ENCODE results near the gene DARS2.

The DARS2 gene

GRCh38 chr1:173886746-173887611 is 62.5 kb downstream of the DARS2 start:
- no peak overlapping the region; the same call in 1 of the 2 replicates for H2AFZ ChIP-seq (ENCODE audit: low read length)
- no peaks in the 10 kb centered on the region for H3K79me2 ChIP-seq (ENCODE audit: insufficient read depth, low read length)
- no peaks in the 10 kb centered on the region for H3K9me3 ChIP-seq (ENCODE audit: insufficient read depth, low read depth, low read length)
- H3F3A ChIP-seq (ENCODE audit: low read depth) = no peaks in the 10 kb centered on the region
- H3K4me1 ChIP-seq (ENCODE audit: insufficient read depth, low read length, poor library complexity, severe bottlenecking) = peaks cover 16% of the 10 kb centered on the region
- H3K36me3 ChIP-seq (ENCODE audit: insufficient read depth, low read length) = peaks cover 12% of the 10 kb centered on the region; the same call in 1 of the 2 replicates
- H3K4me2 ChIP-seq (ENCODE audit: low read depth, low read length, poor library complexity, severe bottlenecking) = peak overlapping the region; percentile 19
- no peaks in the 10 kb centered on the region for H3K27me3 ChIP-seq (ENCODE audit: insufficient read depth, low read length, poor library complexity, severe bottlenecking)
- H3K9me2 ChIP-seq (replicated peaks; ENCODE audit: low read depth, low read length) = no peaks in the 10 kb centered on the region
- TF ChIP-seq EZH2phosphoT487 (IDR thresholded peaks at IDR 0.05; ENCODE audit: borderline replicate concordance) (no peak), CTCF (conservative IDR thresholded peaks at IDR 0.05; ENCODE audit: low read length) (no peak)
- H3K4me3 ChIP-seq (ENCODE audit: low read length, poor library complexity, severe bottlenecking) = no peak overlapping the region
- no peak overlapping the region for H3K9ac ChIP-seq (ENCODE audit: low read depth, low read length, poor library complexity, severe bottlenecking)
- H4K20me1 ChIP-seq (ENCODE audit: insufficient read depth, low read length, poor library complexity, severe bottlenecking) = no peaks in the 10 kb centered on the region

- Histone ChIP-seq H3F3A (ENCODE audit: low read depth) (no peaks in the 10 kb centered on the region), H3K4me3 (ENCODE audit: low read length, poor library complexity, severe bottlenecking) (no peak overlapping the region), H4K20me1 (ENCODE audit: insufficient read depth, low read length, poor library complexity, severe bottlenecking) (no peaks in the 10 kb centered on the region), H3K4me1 (ENCODE audit: insufficient read depth, low read length, poor library complexity, severe bottlenecking) (peaks cover 16% of the 10 kb centered on the region), H3K36me3 (ENCODE audit: insufficient read depth, low read length) (peaks cover 12% of the 10 kb centered on the region; the same call in 1 of the 2 replicates), H3K4me2 (ENCODE audit: low read depth, low read length, poor library complexity, severe bottlenecking) (no peak overlapping the region), H3K9me2 (replicated peaks; ENCODE audit: low read depth, low read length) (no peaks in the 10 kb centered on the region), H3K27me3 (ENCODE audit: insufficient read depth, low read length, poor library complexity, severe bottlenecking) (no peaks in the 10 kb centered on the region), H3K79me2 (ENCODE audit: insufficient read depth, low read length) (no peaks in the 10 kb centered on the region), H3K9me3 (ENCODE audit: insufficient read depth, low read depth, low read length) (no peaks in the 10 kb centered on the region), H2AFZ (ENCODE audit: low read length) (no peak overlapping the region), H3K9ac (ENCODE audit: low read depth, low read length, poor library complexity, severe bottlenecking) (no peak overlapping the region)
- TF ChIP-seq EZH2phosphoT487 (IDR thresholded peaks at IDR 0.05; ENCODE audit: borderline replicate concordance) (no peak), CTCF (conservative IDR thresholded peaks at IDR 0.05; ENCODE audit: low read length) (no peak)
Observed at GRCh38 chr1:173887627-173888026, 63.2 kb downstream of the DARS2 start.

GRCh38 chr1:173888749-173889148 is 64.3 kb downstream of the DARS2 start:
- H3K4me1 ChIP-seq (ENCODE audit: insufficient read depth, low read length, poor library complexity, severe bottlenecking) = peaks cover 16% of the 10 kb centered on the region
- no peak overlapping the region for H3K4me2 ChIP-seq (ENCODE audit: low read depth, low read length, poor library complexity, severe bottlenecking)
- TF ChIP-seq CTCF (conservative IDR thresholded peaks at IDR 0.05; ENCODE audit: low read length) = no peak
- no peak for TF ChIP-seq EZH2phosphoT487 (IDR thresholded peaks at IDR 0.05; ENCODE audit: borderline replicate concordance)
- H3F3A ChIP-seq (ENCODE audit: low read depth) = no peaks in the 10 kb centered on the region
- no peaks in the 10 kb centered on the region for H3K9me3 ChIP-seq (ENCODE audit: insufficient read depth, low read depth, low read length)
- H3K79me2 ChIP-seq (ENCODE audit: insufficient read depth, low read length) = no peaks in the 10 kb centered on the region
- H3K27me3 ChIP-seq (ENCODE audit: insufficient read depth, low read length, poor library complexity, severe bottlenecking) = no peaks in the 10 kb centered on the region
- H3K36me3 ChIP-seq (ENCODE audit: insufficient read depth, low read length) = peaks cover 12% of the 10 kb centered on the region; the same call in 1 of the 2 replicates
- H2AFZ ChIP-seq (ENCODE audit: low read length) = no peak overlapping the region
- no peak overlapping the region for H3K4me3 ChIP-seq (ENCODE audit: low read length, poor library complexity, severe bottlenecking)
- H4K20me1 ChIP-seq (ENCODE audit: insufficient read depth, low read length, poor library complexity, severe bottlenecking) = no peaks in the 10 kb centered on the region
- no peak overlapping the region for H3K9ac ChIP-seq (ENCODE audit: low read depth, low read length, poor library complexity, severe bottlenecking)
- H3K9me2 ChIP-seq (replicated peaks; ENCODE audit: low read depth, low read length) = no peaks in the 10 kb centered on the region

All from Loucy (cell line).